Measurements from ENCODE around the gene WEE2.
"Not testable (repeated sequence)": the region's sequence is repeated elsewhere in the genome, so short reads cannot be mapped to it uniquely, and the experiment has no call there.

The WEE2 gene

DNA sequence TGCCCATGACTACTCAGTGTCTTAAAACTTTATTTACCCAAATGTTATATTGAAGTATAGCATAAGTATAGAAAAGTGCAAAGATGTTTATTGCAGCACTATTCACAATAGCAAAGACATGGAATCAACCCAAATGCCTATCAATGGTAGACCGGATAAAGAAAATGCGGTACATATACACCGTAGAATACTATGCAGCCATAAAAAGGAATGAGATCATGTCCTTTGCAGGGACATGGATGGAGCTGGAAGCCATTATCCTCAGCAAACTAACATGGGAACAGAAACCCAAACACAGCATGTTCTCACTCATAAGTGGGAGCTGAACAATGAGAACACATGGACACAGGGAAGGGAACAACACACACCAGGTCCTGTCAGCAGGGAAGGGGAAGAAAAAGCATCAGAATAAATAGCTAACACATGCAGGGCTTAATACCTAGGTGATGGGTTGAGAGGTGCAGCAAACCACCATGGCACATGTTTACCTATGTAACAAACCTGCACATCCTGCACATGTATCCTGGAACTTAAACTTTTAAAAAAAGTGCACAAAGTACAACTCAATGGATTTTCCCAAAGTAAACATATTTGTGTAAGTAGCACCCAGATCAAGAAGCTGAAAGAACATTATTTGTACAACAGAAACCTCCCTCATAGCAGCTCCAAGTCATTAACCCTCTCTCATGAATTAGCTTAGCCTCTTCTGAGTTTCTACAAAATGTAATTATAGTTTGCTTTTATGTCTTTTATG, 18.9 kb upstream of the WEE2 start:
- DNase-seq, result not testable (repeated sequence)

GRCh38 chr7:141691540-141691939, 16.6 kb upstream of the WEE2 start:
- no peak for DNase-seq

DNA sequence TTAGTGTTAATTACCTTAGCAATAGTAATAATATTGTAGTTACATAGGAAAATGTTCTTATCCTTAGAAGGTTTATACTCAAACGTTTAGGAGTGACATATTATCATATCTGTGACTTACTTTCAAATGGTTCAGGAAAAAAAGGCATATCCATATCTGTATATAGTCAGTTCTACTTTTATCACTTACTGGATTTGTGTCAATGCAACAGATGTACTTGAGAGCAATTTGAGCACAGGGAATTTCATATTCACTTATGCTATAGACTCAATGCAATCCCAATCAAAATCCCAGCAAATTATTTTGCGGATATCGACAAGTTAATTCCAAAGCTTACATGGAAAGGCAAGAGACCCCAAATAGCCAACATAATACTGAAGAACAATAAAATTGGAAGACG, 16.2 kb upstream of the WEE2 start:
- DNase-seq, result no peak

DNA sequence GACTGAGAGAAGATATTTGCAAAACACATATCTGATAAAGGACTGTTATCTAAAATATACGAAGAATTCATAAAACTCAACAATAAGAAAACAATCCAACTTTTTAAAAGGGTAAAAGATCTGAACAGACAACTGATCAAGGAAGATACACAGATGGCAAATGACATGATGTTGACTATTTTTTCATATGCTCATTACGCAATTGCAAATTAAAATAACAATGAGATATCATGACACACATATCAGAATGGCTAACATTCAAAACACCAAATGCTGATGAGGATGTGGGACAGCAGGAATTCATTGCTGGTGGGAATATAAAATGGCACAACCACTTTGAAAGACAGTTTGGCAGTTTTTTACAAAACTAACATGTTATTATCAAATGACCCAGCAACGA, 15.1 kb upstream of the WEE2 start:
- DNase-seq, result no peak

DNA sequence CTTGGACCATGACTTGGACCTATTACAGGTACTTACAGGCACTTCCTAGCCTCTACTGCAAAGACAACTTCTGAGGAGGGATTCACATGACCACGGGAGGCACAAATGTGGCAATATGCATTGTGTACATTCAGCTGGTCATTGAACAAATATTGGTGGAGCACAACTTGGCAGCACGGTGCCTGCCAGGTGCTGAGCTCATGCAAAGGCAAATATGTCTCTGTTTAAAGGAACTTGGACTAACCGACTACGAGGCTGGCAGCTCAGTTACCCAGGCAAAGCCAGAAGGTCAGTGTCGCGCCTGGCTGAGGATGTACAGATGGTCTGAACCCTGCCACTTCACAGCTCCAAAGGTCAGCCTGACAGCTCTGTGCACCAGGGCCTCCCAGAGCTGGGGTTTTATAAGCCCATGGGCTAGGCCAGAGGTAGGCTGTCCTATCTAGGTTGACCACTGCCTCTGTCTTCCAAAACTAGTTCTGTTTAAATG, 12.3 kb upstream of the WEE2 start:
- DNase-seq, result no peak

GRCh38 chr7:141696348-141696747, 11.8 kb upstream of the WEE2 start:
- no peak for DNase-seq

DNA sequence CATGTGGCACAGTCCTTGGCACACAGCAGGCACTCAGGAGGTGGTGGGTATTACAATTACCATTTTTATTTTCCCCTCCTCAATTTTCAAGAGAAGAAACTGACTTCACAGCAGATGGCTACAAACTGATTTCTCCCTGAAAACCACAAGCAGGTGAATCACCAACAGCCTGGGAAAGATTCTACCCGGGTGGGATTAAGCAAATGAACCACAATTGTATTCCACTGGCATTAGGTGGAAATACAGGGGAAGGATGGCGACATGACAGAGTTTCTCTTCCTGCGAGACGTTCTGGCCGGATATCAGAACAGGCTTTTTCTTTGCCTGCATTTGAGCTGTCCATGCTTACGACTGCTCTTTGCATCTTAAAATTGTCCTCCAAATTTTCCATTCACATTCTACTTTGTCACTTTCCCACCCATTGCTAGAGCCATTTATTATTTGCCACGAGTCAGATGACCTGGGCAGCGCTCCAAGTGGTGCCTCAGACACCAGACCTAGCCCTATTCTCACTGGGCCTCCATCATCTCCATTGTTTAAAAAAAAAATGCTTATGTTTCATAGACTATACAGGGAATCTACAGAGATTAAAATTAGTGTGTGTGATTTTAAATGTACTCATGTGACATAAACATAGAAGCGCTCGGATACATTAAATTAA, 10.8 kb upstream of the WEE2 start:
- peak in 39 of 56 donors; percentile 9 to 78 (median 44) for DNase-seq

DNA sequence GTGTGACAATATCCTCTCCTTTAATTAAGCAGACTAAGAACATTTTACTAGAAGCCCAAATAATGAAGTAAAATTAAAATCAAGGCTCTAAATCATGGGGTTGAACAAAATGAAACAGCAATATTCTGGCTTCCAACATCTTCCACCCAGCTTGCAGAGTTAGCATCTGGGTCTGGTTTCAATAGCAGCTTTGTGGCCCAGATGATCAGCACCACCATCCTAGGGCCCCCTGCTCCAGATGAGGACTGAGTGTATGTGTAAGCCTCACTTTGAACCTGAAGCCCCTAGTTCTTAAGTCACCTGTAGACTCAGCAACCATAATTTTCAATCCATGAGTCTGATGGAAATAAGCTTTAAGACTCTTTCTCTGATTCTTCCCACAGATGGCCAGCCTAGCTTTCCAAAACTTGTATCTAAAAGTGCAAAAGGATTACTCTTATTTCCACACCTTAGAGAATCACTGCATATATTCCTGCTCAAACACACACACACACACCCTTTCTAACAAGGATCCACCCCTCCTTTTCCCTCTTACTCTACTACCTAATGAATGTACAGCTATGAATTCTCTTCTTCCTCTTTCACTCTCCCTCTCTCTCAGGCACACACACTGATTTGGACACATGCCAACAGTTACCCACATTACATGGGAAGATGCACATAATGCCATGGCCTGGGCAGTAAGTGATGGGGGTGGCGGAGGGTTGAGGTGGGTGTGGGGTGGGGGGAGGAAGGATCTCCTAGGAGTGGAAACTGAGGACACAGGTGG, 9.7 kb upstream of the WEE2 start:
- peak in 2 of 56 donors; percentile 12 to 19 for DNase-seq

- no peak for DNase-seq
These were observed 8.3 kb upstream of the WEE2 start for GRCh38 chr7:141699860-141700259.

DNA sequence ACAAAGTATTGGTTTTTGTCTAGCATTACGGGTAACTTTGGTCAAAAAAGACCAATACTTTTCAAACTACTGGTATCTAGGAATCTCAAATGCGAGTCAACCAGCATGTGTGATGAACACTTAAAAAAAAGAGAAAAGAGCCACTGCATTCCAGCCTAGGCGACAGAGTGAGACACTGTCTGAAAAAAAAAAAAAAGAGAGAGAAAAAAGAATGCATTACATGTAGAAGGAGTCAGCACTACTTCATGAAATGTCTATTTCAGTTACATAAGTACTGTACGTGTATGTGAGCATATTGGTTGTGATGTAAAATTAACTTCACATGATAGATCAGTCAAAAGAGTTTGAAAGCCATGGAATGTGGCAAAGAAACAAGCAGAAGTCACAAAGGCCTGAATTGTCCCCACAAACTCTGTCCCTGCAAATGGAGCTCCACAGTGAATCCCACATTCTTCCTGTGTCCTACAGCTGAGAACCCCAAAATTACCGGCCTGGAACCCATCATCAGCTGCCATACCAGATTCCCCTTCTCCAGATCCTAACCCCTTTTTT, 7.8 kb upstream of the WEE2 start:
- no peak for DNase-seq

- peak in 7 of 56 donors; percentile 15 to 60 (median 20) for DNase-seq
These were observed 7.2 kb upstream of the WEE2 start for GRCh38 chr7:141700848-141701371.

DNA sequence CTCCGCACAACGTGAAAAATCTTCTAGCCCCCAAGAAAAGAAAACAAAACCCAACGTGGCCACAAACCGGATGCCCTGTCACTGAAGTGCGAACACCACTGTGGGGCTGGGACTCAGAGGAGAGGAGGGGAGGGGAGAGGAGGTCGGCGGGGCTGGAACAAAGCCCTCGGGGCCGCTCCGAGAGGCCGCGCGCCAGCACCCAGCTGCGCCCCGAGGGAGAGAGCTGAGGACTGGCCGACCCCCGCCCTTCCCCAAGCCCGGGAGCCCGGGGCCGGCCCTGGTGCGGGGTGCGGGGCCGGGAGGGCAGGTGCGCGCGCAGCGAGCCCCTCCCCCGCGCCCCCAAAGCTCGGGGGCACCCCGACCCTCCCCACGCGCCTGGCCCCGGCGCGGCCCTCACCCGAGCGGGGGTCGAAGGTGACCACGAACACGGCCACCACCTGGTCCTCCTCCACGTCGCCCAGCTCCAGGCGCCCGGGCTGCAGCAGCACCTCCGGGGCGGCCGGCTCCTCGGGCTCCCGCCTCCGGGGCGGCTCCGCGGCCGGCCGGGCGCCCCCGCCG, 6.6 kb upstream of the WEE2 start:
- DNase-seq, result peak in 37 of 56 donors; percentile 2 to 74 (median 42)

- peak in 29 of 56 donors; percentile 19 to 66 (median 44) for DNase-seq
These were observed 6.0 kb upstream of the WEE2 start, which contains the start of gene DENND11 for GRCh38 chr7:141702047-141702567. Gene DENND11, minus strand, starts transcription at chr7:141702166. Its CDS starts 13 bp downstream, at chr7:141702153.

DNA sequence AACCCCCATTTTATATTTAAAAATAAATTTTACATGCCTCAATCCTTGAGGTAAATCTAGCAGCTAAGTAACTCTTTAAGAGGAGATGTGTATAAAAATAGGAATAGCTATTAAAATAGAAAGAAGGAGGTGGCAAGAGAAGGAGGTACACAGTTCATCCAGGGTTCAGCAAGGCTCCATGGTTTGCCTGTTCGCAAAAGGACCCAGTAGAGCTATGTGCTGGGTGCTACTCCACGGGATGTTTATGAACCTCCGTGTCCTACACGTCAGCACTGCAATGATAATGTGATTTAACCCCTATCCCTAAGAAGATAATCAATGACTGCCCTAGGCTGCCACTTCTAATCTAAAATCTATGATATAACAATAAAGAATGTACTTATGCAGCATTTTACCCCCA, 5.3 kb upstream of the WEE2 start:
- peak in 3 of 56 donors; percentile 18 to 41 (median 23) for DNase-seq

GRCh38 chr7:141704112-141704511, 4.0 kb upstream of the WEE2 start:
- DNase-seq, result no peak

DNA sequence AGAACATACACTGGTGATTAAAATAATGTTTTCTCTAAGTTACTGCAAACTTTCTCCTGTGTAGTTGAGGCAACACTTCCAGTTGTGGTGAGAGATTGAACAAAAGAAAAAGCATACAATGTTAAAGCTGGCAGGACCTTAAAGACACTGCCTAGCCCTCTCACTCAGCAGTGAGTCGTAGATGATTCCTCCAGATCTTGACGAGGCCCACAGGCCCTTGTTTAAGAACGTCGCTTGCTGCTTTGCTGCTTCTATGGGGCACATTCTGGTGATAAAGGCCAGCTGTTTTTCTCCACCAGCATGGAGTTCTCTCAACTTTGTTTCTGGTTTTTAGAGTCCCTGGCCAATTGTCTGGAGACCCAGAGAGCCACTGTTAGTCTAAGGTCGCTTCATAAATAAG, 3.4 kb upstream of the WEE2 start:
- no peak for DNase-seq

DNA sequence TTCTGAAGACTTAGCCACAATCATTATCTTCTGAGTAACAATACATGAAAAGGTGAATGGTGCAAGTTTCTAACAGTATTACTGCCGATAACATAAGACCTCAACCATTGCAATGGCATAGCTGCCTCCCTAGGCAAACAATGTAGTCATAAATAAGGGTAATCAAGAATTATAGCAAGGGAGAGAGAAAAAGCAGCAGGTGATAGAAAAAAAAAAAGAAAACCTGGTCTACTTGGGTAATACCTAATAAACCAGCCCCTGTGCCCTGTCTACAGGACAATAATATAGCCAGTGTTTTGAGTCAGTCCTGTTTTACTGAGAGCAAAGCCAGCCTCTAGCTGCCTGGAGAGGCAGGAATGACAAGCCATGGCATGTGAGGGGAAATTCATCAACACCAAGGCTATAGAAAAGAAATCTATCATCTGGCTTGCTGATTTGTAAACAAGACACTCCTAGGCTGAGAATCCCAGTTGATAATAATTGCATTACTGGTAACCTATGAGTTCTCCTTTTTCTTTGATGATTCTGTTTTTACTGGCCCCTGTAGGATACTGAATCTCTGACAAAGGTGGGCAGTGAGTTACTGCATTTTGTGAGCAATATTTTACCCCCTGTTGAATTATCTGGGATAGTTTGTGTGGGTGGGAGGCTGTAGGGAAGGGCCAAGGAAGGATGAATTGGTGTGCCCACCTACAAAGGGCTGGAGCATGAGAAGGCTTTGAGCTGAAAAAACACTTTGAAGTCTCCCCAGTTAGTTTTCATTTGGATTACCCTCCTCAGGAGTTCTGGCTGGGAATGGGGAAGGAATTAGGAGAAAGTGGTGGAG, 1.7 kb upstream of the WEE2 start:
- no peak for DNase-seq

DNA sequence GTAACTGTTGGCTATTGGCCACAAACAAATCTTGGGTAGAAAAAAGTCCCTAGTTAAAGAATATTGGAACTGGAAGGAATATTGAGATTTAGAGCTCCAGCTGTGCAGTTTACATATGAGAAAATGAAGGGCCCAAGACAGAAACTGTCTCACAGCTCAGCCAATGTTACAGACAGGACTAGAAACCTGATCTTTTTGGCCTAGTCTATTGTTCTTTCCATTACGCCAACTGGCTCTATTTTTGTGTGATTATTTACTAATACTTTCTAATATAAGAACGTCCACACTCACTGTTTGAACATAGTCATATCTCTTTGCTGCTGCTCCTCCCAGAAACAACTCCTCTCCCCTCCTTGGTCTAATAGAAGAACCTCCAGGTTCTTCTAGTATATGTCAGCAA, 1.2 kb downstream of the WEE2 start:
- DNase-seq, result no peak

DNA sequence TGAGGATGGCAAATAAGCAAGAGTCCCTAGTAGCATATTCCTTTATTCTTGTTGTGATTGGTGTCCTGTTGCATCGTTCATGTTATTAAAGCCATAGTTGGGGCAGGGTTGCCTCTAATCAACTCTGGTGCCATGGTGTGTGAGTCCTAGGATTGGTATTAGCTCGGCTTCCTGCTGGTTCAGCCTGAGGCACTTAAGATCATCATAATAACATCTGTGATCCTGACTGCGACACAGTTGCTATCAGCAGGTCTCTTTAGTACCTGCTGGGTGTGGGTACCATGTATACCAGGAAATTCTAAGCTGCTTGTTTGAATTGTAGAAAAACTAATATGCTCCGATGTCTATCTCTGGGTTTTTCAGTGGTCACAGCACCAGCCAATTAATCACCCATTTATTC, 1.6 kb downstream of the WEE2 start:
- DNase-seq, result no peak

GRCh38 chr7:141710301-141710700, 2.1 kb downstream of the WEE2 start:
- DNase-seq, result no peak
